Hematopoietic multipotent progenitor cell treated with erythropoietin and hydrocortisone succinate and interleukin-3 and kit ligand, for 8 days (in vitro differentiated cells): Measurements from ENCODE around the gene ST8SIA4.

Experiments used
- DNase-seq: peaks from one replicate; pipeline ENCODE4 v3.0.0-alpha.2; 2015

Gene ST8SIA4

DNA sequence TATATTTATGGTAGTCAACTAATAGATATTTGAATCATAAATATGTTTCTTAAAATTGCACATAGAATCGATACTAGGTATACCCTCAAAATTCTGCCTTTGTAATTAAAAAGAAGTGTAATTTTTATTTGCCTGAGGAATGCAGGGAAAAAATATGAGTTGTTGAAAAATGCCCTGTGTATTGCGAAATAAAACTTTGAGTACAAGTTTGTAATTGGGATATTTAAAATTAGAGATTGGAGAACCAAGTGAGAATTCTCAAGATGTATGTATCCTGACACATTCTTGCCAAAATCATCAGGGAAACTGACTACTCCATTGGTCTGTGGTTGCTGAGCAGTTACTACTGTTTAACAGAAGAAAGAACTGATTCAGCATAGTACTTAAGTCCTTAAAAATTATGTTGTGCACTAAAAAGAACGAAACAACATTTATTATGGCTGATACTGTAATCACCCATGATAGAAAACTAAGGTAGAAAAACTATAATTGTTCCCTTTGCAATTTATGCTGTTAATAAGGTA is 36.0 kb downstream of the ST8SIA4 start:
- DNase-seq: no peak

GRCh38 chr5:100864931-100865330 is 38.2 kb downstream of the ST8SIA4 start:
- no peak for DNase-seq

- no peak for DNase-seq
Measured at GRCh38 chr5:100863739-100864138, 39.3 kb downstream of the ST8SIA4 start.

GRCh38 chr5:100861148-100861547 is 41.9 kb downstream of the ST8SIA4 start:
- DNase-seq: no peak

DNA sequence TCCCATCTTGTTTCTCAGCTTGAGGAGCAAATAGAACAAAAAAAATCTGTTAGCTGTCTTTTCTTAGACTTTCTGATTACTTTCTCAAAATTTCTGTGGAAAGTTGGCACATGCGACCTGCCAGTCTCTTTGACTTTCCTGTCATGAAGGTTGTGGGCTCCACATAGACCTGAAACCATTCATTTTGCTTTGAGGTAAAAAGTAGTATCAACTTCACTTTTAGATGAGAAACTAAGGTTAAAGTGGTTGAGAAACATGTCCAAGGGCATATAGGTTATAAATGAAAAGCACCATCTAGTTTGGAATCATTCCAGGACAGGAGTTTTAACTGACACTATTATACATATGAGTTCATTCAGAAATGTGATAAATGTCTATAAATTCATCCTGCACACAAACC is 42.7 kb downstream of the ST8SIA4 start:
- no peak for DNase-seq

DNA sequence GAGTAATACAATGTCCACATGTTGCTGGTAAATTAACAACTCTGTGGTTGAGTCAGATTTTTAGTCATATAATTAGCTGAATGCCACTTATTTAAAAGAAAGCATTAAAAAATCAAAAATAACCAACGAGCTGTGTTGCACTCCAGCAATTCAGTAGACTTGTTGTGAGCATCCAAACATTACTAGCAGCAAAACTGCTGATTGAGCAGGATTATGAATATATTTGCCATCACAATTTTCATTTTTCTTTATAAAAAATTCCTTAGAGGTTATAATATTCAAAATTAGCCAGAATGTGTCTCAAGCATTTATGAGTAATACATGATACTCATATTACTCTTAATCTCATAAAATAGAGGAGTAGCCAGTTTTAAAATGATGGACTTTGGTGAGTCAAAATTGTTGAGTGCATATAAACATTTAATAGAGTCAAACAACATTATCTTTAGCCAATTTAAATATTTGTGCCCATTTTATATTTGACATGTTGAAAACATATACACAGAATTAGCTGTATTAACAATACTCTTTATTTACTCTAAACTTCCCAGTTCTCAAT is 44.0 kb downstream of the ST8SIA4 start:
- DNase-seq: no peak

GRCh38 chr5:100856462-100856861 is 46.6 kb downstream of the ST8SIA4 start:
- no peak for DNase-seq

DNA sequence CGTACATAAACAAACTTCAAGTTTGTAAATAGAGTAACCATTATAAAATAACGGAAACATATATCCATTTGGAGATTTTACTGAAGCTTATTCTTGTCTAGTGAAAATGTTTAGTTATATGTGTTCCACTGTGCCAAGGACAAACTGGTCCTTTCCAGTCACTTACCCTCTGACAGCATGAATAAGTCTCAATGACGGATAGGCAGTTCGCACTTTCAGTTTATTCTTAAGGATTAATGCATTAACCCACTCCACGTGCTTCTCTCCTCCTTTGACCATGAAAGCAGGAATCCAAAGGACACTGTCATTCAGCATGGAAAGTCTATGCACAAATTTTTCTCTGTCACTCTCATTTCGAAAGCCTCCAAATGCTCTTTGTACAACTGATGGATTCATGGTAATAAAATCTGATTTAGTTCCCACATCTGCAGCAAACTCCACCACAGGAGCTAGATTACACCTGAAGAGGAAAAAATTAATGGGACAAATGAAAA is 47.1 kb downstream of the ST8SIA4 start:
- DNase-seq: no peak

- DNase-seq: no peak
Measured at GRCh38 chr5:100855295-100855694, 47.8 kb downstream of the ST8SIA4 start.

DNA sequence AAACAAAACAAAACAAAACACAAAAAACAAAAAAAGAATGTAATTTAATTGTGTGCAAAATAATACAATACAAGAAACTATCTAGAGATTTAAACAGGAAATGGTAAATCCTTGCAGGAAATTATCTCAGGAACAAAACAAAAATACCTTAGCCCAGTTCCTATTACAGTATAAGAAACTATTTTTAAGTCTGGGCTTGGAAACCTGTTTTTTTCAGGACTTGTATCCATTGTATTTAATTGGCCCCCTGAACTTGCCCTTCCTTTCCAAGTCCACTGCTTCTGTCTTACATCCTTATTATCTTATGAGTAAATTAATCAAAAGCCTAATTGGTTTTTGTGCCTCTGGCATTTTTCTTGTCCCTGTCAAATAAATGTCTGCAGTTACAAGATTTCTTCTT is 48.5 kb downstream of the ST8SIA4 start:
- DNase-seq: no peak

GRCh38 chr5:100853582-100853981 is 49.5 kb downstream of the ST8SIA4 start:
- DNase-seq: no peak

- peak; percentile 25 for DNase-seq
Measured at GRCh38 chr5:100852988-100853449, 50.1 kb downstream of the ST8SIA4 start.

GRCh38 chr5:100852051-100852450 is 51.0 kb downstream of the ST8SIA4 start:
- DNase-seq: no peak

- no peak for DNase-seq
Measured at GRCh38 chr5:100846772-100847171, 56.3 kb downstream of the ST8SIA4 start.

GRCh38 chr5:100842080-100842479 is 61.0 kb downstream of the ST8SIA4 start:
- no peak for DNase-seq

DNA sequence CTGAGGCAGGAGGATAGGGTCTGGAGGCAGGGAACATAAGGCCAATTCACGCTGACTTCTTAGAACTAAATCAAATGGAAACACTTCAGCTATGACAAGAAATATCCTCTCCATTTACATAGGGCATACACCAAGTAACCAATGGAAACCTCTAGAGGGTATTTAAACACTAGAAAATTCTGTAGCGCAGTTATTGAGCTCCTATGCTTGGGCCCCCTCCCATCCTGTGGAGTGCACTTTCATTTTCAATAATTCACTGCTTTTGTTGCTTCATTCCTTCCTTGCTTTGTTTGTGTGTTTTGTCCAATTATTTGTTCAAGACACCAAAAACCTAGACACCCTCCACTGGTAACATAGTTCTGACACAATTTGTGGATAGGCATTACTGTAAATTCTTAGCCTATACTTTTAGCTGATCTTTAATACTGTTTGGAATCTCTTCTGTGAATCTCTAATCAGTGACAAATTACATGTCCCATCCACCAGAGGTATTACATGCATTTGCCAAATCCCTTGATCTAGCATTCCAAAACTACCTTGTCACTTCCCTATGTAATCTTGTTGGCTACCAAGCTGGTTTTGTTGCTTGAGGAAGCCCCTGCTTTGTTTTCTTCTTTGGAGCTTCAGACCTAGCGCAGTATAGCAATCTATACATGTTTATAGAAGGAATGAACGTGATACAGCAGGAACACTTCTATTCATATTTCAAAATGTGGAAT is 61.6 kb downstream of the ST8SIA4 start:
- no peak for DNase-seq

- DNase-seq: no peak
Measured at GRCh38 chr5:100840789-100841188, 62.3 kb downstream of the ST8SIA4 start.

GRCh38 chr5:100840370-100840769 is 62.7 kb downstream of the ST8SIA4 start:
- no peak for DNase-seq

GRCh38 chr5:100838048-100838473 is 65.0 kb downstream of the ST8SIA4 start:
- no peak for DNase-seq

GRCh38 chr5:100834519-100834918 is 68.6 kb downstream of the ST8SIA4 start:
- DNase-seq: no peak

- DNase-seq: no peak
Measured at GRCh38 chr5:100832252-100833230, 70.5 kb downstream of the ST8SIA4 start.

GRCh38 chr5:100828898-100829356 is 74.2 kb downstream of the ST8SIA4 start:
- DNase-seq: no peak
